HCT116 (cell line): ENCODE data around the gene ZNF423.

ENCODE experiments used
- CEBPB ChIP-seq: IDR thresholded peaks from 2 replicates; pipeline ENCODE4 v1.6.1; 2012; ENCODE audit warnings: low read depth
- EZH2 ChIP-seq: fragments of 200-600 bp; sonication (generic); IDR thresholded peaks from 2 replicates; pipeline ENCODE4 v1.6.1; 2017; ENCODE audit warnings: antibody characterized with exemption, mixed run types
- FOSL1 ChIP-seq: IDR thresholded peaks from 2 replicates; pipeline ENCODE4 v1.6.1; 2012; ENCODE audit warnings: low read depth
- POLR2A ChIP-seq: IDR thresholded peaks from 2 replicates; pipeline ENCODE4 v1.7.0; 2011; ENCODE audit warnings: borderline replicate concordance; ENCODE audit not compliant: insufficient read depth, insufficient read length; ENCODE audit errors: extremely low read depth
- POLR2AphosphoS5 ChIP-seq: IDR thresholded peaks from 2 replicates; pipeline ENCODE4 v1.6.1; 2011; ENCODE audit warnings: mild to moderate bottlenecking, low read depth, low read length, moderate library complexity
- YY1 ChIP-seq: IDR thresholded peaks from 2 replicates; pipeline ENCODE4 v1.6.1; 2011; ENCODE audit warnings: low read length, low read depth, moderate library complexity, mild to moderate bottlenecking; ENCODE audit not compliant: insufficient replicate concordance; ENCODE audit errors: extremely low read depth
- TF ChIP-seq, protein P1 (sequence below), 3 experiments: fragments of 200-600 bp in 1 of 3; sonication (generic) in 1 of 3; IDR thresholded peaks in 2 of 3; conservative IDR thresholded peaks in 1 of 3; 2 replicates each; pipeline ENCODE4 v1.5.1; 2012 to 2017; ENCODE audit warnings: low read depth in 2 of 3, low read length in 2 of 3, antibody characterized with exemption in 1 of 3, borderline replicate concordance in 1 of 3, control low read depth in 1 of 3, mild to moderate bottlenecking in 1 of 3, mixed read lengths in 1 of 3, mixed run types in 1 of 3, moderate library complexity in 1 of 3; ENCODE audit not compliant: insufficient read depth in 1 of 3
- TF ChIP-seq, protein P2 (sequence below): IDR thresholded peaks from 2 replicates; pipeline ENCODE4 v1.6.1; 2012

DNA sequence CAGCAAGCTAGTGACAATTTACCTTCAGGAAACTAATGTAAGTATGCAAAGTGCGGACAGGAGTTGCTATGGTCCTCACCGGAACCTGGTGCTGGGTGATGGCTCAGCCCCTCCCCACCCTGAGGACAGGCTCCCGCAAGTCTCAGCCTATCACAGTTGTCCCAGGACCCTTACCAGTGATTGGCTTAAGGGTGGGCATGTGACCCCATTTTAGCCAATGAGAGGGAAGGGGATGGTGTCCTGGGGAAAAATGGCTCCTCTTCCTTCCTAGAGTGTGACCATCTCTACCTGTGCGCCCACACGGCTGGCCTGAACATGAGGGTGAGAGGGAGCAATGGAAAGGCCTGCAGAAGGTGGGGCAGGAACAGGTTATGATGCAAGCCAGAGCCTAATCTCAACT lies 401.9 kb downstream of the ZNF423 start:
- TF ChIP-seq FOSL1 (no peak), EZH2 (no peak), POLR2A (no peak), CEBPB (no peak), POLR2AphosphoS5 (no peak), YY1 (no peak)
- TF ChIP-seq, protein P1, sequence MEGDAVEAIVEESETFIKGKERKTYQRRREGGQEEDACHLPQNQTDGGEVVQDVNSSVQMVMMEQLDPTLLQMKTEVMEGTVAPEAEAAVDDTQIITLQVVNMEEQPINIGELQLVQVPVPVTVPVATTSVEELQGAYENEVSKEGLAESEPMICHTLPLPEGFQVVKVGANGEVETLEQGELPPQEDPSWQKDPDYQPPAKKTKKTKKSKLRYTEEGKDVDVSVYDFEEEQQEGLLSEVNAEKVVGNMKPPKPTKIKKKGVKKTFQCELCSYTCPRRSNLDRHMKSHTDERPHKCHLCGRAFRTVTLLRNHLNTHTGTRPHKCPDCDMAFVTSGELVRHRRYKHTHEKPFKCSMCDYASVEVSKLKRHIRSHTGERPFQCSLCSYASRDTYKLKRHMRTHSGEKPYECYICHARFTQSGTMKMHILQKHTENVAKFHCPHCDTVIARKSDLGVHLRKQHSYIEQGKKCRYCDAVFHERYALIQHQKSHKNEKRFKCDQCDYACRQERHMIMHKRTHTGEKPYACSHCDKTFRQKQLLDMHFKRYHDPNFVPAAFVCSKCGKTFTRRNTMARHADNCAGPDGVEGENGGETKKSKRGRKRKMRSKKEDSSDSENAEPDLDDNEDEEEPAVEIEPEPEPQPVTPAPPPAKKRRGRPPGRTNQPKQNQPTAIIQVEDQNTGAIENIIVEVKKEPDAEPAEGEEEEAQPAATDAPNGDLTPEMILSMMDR (IDR thresholded peaks at IDR 0.05 in 2 of 3, conservative IDR thresholded peaks at IDR 0.05 in 1 of 3; ENCODE audit: borderline replicate concordance in 1 of 3, insufficient read depth in 1 of 3, low read depth in 2 of 3, low read length in 2 of 3), result no peak
- TF ChIP-seq, protein P2, sequence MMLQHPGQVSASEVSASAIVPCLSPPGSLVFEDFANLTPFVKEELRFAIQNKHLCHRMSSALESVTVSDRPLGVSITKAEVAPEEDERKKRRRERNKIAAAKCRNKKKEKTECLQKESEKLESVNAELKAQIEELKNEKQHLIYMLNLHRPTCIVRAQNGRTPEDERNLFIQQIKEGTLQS, result no peak
